ENCODE measurements around the gene MED8.

MED8 gene

DNA sequence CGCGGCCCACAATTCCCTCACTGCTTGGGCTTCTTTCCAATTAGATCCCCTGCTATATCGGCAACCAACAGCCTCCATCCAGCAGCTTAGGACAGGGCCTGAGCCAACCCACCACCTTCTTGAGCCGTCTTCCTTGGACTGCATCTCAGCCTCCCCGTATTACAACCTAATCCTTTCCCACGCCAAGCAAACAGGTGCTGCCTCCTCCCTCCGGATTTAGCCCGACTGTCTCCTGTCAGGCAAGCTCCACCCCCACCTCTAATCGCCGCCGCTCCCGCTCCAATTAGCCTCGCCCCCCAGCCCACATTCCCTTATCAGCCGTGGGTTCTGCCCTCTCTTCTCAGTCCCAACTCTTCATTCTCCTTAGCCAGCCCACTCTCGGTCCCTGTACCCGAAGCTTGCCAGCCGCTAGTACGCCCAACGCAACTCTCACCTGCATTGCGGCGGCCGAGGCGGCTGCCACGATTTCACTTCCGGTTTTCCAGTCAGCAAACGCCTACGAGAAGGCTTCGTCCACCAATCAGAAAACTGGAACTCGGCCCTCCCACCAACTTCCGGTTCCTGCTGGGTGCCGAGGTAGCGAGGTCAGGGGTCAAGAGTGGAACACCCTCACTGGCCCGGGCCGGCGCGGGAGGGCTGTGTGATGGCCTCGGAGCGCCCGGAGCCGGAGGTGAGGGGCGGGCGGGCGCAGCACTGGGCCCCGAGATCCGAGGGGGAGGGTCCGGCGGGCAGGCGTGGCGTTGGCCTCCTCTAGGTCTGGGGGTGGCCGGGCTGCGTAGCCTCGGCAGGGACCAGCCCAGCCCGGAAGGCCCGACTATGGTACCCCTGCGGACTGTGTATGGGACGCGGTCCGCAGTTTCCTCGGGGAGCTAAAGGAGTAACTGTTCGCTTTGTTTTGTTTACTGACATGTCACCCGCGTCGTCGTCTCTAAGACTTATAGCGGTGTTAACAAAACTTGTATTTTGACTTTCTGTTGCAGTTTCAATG, at the start of gene MED8, which contains the start of gene SZT2:
MED8 (minus strand) TSS at position 475 of the 988 bp plus-strand sequence; CDS start at position 439, 36 bp downstream.
SZT2 (plus strand) TSS at position 574 of the 988 bp plus-strand sequence; CDS start at position 644, 70 bp downstream.
- TF ChIP-seq ZFX (IDR thresholded peaks at IDR 0.05; ENCODE audit: borderline replicate concordance), result no peak
- TF ChIP-seq CTCF (IDR thresholded peaks at IDR 0.05), result no peak
- H3K27ac ChIP-seq, result peak within 1 kb of the TSS; percentile 80

DNA sequence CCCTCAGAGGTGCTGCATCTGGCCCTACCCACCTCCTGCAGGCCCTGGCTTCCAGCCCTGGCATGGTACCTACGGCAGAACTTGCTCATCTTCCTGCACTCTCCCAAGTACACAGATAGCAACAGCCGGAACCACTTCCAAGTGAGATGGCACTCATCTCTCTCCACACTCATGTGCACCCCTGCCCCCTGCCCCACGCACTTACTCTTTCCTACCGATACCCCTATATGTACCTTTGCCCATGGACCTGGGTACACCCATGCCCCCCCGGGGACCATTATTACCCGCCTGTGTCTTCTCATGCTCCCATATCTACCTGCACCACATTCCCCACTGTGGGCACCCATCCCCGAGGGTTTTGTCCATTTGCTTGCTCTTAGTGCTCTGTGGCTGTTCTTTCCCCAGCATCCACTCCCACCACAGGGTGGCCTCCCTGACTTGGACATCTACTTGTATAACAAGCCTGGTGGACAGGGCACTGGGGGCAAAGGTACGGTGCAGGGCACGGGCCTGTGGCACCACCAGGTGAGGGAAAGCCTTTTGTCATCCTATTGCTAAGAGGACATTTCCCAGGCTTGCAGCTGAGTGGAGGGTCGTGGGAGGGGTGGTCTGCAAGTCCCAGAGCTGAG, 49.5 kb upstream of the MED8 start:
- TF ChIP-seq CTCF (IDR thresholded peaks at IDR 0.05), result no peak
- no peak for TF ChIP-seq ZFX (IDR thresholded peaks at IDR 0.05; ENCODE audit: borderline replicate concordance)
- no peak overlapping the region for H3K27ac ChIP-seq

DNA sequence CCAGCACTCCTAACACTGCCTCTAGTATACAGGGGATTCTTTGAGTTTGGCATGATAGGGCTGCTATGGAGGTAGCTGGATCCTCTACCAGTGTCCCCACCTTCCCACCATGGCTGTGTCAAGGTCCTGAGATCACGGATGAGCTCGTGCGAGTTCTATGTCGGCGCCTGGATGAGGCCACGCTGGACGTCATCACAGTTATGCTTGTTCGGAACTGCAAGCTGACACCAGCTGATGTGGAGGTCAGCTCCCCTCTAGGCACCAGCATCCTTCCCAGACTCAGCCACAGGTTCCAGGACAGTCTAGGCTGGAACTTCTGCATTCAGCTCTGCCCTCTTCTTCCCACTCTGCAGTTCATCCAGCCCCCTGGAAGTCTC, 49.0 kb upstream of the MED8 start:
- H3K27ac ChIP-seq, result no peak overlapping the region
- TF ChIP-seq ZFX (IDR thresholded peaks at IDR 0.05; ENCODE audit: borderline replicate concordance), result no peak
- TF ChIP-seq CTCF (IDR thresholded peaks at IDR 0.05), result no peak

DNA sequence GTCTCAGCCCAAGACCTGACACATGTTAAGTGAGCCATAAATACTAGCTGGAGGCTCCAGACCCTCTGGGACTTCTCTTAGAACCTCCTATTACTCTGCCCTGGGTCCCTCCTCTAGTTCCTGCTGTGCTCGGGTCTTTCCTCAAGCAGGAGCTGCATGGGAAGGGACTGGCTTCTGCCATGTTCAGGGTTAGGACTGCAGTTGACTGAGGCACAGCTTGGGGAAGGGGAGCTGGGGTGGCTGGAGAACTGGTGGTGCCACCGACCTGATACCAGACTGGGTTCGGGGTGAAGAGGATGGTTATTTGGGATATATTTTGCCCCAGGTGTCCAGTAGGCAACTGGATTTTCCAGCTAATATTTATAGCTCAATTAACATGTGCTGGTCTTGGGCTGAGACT, 48.4 kb upstream of the MED8 start:
- H3K27ac ChIP-seq, result no peak overlapping the region
- TF ChIP-seq ZFX (IDR thresholded peaks at IDR 0.05; ENCODE audit: borderline replicate concordance), result no peak
- no peak for TF ChIP-seq CTCF (IDR thresholded peaks at IDR 0.05)

- no peak overlapping the region for H3K27ac ChIP-seq
- TF ChIP-seq CTCF (IDR thresholded peaks at IDR 0.05) (no peak), ZFX (IDR thresholded peaks at IDR 0.05; ENCODE audit: borderline replicate concordance) (no peak)
Measured at GRCh38 chr1:43437031-43437973, 47.7 kb upstream of the MED8 start.

GRCh38 chr1:43436371-43436770, 46.8 kb upstream of the MED8 start:
- TF ChIP-seq CTCF (IDR thresholded peaks at IDR 0.05), result no peak
- TF ChIP-seq ZFX (IDR thresholded peaks at IDR 0.05; ENCODE audit: borderline replicate concordance), result no peak
- H3K27ac ChIP-seq, result no peak overlapping the region

Measured in 22Rv1 (cell line).